ENCODE measurements around the gene RAD51D.
"Not testable (repeated sequence)": the region's sequence is repeated elsewhere in the genome, so short reads cannot be mapped to it uniquely, and the experiment has no call there.

RAD51D gene

DNA sequence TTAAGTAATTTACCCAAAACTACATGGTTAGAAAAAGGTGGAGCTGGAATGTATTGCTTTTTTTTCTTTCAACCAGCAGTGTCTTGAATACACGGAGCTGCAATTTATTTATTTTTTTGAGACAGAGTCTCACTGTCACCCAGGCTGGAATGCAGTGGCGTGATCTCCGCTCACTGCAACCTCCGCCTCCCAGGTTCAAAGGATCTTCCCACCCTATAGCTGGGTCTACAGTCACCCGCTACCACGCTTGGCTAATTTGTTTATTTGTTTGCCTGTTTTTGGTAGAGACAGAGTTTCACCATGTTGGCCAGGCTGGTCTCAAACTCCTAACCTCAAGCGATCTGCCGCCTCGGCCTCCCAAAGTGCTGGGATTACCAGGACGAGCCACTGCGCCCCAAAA lies 29.0 kb downstream of the RAD51D start:
- not testable (repeated sequence) for DNase-seq (ENCODE audit: low spot score)

DNA sequence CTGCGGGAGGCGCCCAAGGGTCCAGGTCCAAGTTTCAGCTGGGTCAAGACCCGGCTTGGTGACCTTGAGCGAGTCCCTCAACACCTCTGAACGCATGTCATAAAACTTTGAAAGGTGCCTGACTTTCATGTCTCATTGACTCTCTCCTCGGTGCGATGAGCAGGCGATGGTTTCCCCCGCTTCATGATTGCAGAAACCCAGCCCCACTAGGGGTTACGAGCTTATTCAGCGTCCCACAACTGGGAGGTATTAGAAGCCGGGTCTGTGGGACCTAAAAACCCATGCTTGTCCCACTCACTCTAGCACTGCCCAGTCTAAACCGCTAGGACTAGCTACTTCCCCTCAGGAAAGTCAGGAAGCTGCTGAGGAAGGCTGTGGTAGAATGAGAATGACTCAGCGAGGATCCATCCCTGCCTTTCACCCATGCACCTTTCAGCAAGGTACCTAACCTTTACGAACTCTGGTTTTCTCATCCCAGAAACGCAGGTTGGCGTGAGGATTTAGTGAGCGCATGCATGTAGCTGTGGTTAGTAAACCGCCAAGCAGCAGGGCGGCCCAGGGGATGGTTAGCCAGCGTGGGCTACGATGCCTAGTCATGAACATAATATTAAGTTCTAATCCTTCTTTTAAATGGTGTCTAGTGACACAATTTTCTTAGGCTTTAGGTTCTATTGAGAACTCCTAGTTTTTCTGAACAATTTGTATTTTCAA lies 29.9 kb downstream of the RAD51D start:
- DNase-seq (ENCODE audit: low spot score) = peak; percentile 27

DNA sequence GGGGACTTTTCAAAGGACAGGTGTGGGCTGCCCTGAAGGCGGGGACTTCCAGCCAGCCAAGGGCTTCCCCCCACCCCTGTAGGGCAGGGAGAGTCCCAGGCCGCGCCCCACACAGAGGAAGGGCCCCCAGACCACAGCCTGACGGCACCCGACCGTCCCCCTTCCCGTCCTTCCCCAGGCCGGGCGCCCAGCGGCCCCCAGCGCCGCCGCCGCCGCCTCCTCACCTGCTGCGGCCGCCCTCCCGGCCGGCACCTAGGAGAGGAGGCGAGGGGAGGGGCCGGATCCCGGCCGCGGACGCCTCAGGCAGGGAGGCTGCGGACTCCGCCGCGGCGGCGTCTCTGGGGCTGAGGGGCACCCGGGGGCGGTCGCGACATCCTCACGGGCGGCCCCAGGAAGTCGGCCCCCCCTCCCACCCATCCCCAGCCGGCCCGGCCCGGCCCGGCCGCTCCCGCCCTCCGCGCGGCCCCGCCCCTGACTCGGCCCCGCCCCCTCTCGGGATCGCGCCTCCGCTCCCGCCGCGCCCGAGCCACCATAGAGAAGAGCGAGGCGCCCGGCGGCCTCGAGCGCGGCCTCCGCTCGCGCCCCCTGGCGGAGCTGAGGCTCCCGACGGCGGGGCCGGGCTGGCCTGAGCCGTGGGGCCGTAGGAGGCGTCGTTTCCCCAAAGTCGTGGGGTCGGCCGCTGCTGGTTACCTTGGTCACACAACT lies 30.6 kb downstream of the RAD51D start:
- peak; percentile 90 for DNase-seq (ENCODE audit: low spot score)

GRCh38 chr17:35088356-35088880 lies 31.2 kb downstream of the RAD51D start:
- DNase-seq (ENCODE audit: low spot score) = peak; percentile 47

DNA sequence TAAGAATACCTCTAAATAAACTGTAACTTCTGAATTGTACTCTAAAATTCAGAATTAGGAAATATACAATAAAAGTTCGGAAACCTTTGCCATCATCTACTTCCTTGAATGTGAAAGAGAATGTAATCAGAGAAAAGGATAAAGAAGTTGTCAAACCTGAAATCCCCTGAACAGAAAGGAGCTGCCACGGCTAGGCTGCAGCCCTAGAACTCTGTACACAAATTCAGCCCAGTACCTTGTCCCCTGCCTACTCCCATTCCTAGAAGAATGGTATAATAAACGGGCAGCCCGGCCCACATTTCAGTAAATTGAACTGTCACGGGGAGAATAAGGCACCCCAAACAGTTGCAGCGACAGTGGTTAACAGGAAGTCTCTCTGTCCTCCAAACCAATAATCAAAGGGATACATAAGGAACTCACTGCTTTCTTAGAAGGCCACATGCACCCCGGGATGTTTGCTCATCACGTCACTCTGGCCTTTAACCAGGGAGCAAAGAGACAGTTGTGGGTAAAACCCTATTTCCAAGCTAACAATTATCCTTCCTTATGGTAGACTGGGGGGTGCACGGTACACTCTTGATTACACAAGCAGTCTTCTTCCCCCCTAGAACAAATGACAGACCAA lies 31.8 kb downstream of the RAD51D start:
- peak; percentile 4 for DNase-seq (ENCODE audit: low spot score)

DNA sequence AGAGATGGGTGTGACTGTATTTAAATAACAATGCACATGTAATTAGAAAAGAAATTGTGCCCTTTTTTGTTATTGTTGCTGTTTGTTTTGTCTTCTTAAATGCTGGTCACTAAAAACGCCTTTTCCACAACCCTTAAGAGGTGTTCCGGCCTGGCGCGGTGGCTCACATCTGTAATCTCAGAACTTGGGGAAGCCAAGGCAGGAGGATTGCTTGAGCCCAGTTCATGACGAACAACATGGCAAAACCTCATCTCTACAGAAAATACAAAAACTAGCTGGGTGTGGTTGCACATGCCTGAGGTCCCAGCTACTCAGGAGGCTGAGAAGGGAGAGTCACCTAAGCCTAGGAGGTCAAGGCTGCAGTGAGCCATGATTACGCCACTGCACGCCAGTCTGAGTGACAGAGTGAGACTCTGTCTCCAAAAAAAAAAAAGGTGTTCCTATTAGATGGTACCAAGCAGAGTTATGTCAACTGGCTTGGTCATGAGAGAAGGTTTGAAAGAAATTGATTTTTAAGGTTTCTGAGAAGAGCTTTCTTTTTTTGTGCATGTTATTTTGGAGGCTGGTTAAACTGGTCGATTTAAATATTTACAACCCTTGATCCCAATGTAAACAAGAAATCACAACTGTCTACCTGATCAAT lies 32.6 kb downstream of the RAD51D start:
- no peak for DNase-seq (ENCODE audit: low spot score)

- no peak for DNase-seq (ENCODE audit: low spot score)
Measured at GRCh38 chr17:35086164-35086563, 33.5 kb downstream of the RAD51D start.

- DNase-seq (ENCODE audit: low spot score) = peak; percentile 17
Measured at GRCh38 chr17:35084987-35085386, 34.7 kb downstream of the RAD51D start.

- no peak for DNase-seq (ENCODE audit: low spot score)
Measured at GRCh38 chr17:35083071-35083470, 36.6 kb downstream of the RAD51D start.

DNA sequence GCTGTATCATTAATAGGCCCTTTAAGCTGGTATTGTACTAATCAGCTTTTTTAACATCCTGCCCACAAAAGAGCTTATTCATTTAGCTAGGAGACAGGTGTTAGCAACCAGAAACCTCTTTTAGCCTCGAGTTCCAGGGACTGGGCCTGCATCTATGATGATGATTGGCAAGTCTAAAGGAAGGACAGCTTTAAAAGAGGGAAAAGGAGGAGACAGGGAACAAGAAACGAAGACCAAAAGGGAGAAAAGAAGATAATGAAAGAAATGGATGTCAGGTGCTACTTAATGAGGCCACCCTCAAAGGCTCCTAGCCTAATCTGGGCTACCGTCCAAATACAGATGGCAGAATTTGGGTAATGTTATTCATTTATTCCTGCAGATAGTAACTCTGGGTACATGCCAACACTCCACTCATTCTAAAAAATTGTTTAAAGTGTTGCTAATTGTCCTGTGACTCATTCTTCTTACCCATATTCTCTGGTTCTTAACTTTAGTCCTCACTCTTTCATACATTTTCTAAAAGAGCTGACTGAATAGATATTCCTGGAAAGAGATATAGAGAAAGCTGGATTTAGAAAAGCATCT lies 37.5 kb downstream of the RAD51D start:
- DNase-seq (ENCODE audit: low spot score) = peak; percentile 82

- no peak for DNase-seq (ENCODE audit: low spot score)
Measured at GRCh38 chr17:35081638-35082037, 38.0 kb downstream of the RAD51D start.

GRCh38 chr17:35080536-35080935 lies 39.1 kb downstream of the RAD51D start:
- DNase-seq (ENCODE audit: low spot score) = no peak

DNA sequence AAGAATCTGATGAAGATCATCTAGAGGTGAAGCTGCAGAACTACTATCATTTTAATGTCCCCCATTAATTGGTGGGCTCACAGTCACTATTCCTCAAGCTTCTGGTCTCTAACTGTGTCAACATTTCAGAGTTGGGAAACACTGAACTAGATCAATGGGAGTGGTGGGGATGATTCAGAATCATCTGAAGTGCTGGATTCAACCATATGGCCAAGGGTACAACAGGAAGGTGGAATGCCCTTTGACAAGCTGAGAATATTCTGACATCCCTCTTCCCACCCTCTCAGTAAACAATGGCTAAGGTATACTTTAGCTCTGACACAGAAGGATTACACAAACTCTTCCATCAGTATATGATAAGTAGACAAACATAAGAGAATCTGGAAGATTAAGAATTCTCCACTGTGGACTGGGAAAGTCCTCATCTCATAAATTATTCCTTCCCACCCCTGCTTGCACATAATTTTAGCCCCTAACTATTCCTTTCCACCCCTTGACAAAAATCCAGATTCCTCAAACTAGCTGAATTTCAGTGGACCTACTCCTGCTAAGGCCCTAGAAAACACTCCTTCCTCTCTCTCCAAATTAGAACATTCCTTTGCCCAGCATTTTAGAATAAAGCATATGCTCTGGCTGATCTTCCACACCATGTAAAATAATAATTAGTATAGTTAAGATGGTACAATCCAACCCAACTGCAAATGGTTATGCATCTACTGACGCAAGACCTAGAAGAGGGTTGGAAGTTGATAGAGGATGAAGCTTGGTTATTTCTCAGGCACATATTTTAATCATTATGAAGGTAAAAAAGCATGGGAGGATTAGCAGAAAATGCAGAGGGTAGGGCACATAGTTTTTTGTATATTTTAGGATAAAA lies 39.9 kb downstream of the RAD51D start:
- DNase-seq (ENCODE audit: low spot score) = no peak

GRCh38 chr17:35076874-35077273 lies 42.8 kb downstream of the RAD51D start:
- DNase-seq (ENCODE audit: low spot score) = no peak

DNA sequence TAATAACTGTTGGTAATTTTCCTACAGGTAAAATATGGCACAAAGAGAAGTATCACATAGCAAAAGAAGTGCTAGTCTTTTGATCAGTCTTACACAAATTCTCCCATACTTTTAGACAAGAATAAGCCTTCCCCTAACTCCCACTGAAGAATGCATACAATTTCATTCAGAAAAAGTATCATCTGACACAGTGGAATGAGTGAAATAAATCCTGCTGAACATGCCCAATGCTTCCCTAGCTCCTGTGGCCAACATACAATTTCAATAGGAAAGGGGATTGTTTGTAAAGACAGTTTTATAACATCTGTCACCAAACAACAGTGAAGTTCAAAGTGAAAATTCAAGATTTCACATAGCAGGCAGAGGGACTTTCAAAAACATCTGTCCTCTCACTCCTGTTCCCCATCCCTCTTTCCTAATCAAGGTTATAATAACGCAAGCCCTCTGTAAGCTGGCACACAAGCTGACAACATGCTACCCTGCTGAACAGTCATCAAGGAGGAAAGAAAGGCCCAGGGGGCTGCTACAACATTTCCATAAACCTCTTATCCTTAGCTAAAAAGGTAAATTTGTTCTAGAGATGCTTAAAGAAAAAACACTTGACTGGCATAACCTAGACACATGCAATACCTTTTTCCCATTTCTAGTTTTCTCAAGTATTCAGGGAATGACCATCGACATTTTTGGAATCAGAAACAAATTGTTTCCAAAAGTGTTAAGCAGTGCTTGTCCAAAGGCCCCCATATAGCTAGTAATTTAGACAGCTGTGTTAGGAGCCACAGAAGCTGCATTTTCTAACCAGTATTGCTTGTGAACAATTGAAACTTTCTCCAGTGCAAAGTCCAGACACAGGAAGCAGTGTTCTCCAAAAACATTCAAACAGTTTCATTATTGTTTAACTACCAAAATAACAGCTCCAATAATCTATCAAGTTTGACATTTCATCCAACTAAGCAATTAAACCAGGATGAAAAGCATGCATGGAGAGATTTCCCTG lies 44.7 kb downstream of the RAD51D start:
- no peak for DNase-seq (ENCODE audit: low spot score)

- DNase-seq (ENCODE audit: low spot score) = no peak
Measured at GRCh38 chr17:35073991-35074627, 45.6 kb downstream of the RAD51D start.

- no peak for DNase-seq (ENCODE audit: low spot score)
Measured at GRCh38 chr17:35073183-35073790, 46.4 kb downstream of the RAD51D start.

DNA sequence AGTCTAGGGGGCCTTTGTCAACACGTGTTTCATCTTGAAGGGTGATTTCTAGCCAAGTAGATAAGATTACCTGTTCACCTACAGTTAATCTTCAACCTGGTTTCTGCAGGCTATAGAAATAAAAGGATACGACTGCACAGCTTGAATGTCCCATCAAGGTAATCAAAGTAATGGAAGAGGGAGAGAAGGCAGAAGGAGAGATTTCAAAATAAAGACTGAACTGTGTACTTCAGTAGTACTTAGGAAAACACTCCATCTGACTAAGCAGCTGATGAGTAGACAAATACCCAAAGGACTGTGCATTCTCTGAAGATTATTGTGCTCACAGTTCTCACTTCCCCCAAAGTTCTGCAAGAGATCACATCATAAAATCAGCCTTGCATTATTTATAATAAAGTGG lies 50.3 kb downstream of the RAD51D start:
- peak; percentile 62 for DNase-seq (ENCODE audit: low spot score)

- no peak for DNase-seq (ENCODE audit: low spot score)
Measured at GRCh38 chr17:35068249-35068648, 51.4 kb downstream of the RAD51D start.
